Smooth muscle cell (in vitro differentiated cells): ENCODE data around the gene ALDH8A1. TPM values are rescaled to one million over a fixed set of nuclear protein-coding genes. Genes with fewer than 3 reads are reported as not detected.

Source experiments
- DNase-seq: peaks from one replicate; lab custom pipeline; 2025; ENCODE audit not compliant: unreplicated experiment; lab: John Stamatoyannopoulos, UW
- H2AFZ ChIP-seq: fragments of 200-600 bp; sonication (generic); 2 replicates; pipeline ENCODE4 v1.6.0; 2016; ENCODE audit warnings: antibody characterized with exemption, low read depth, mild to moderate bottlenecking
- H3F3A ChIP-seq: fragments of 200-600 bp; sonication (generic); 2 replicates; pipeline ENCODE4 v1.6.0; 2017; ENCODE audit warnings: antibody characterized with exemption, low read depth
- H3K27ac ChIP-seq: fragments of 200-600 bp; sonication (generic); 2 replicates; pipeline ENCODE4 v1.5.1; 2016; ENCODE audit warnings: low read depth, mild to moderate bottlenecking
- H3K27me3 ChIP-seq: fragments of 200-600 bp; sonication (generic); 2 replicates; pipeline ENCODE4 v1.6.1; 2016; ENCODE audit warnings: low read depth, mild to moderate bottlenecking
- H3K36me3 ChIP-seq: fragments of 200-600 bp; sonication (generic); 2 replicates; pipeline ENCODE4 v1.5.1; 2016; ENCODE audit warnings: low read depth
- H3K4me1 ChIP-seq: fragments of 200-600 bp; sonication (generic); 2 replicates; pipeline ENCODE4 v1.5.1; 2016; ENCODE audit warnings: low read depth
- H3K4me2 ChIP-seq: fragments of 200-600 bp; sonication (generic); 2 replicates; pipeline ENCODE4 v1.6.0; 2016; ENCODE audit warnings: mild to moderate bottlenecking
- H3K4me3 ChIP-seq: fragments of 200-600 bp; sonication (generic); 2 replicates; pipeline ENCODE4 v1.5.1; 2016; ENCODE audit warnings: mild to moderate bottlenecking
- H3K79me2 ChIP-seq: fragments of 200-600 bp; sonication (generic); 2 replicates; pipeline ENCODE4 v1.6.0; 2016; ENCODE audit warnings: low read depth, mild to moderate bottlenecking
- H3K9ac ChIP-seq: fragments of 200-600 bp; sonication (generic); 2 replicates; pipeline ENCODE4 v1.6.0; 2016; ENCODE audit warnings: low read depth
- H3K9me3 ChIP-seq: fragments of 200-600 bp; sonication (generic); replicated peaks from 2 replicates; pipeline ENCODE4 v1.5.1; 2016; ENCODE audit warnings: low read depth
- H4K20me1 ChIP-seq: fragments of 200-600 bp; sonication (generic); 2 replicates; pipeline ENCODE4 v1.6.0; 2016; ENCODE audit warnings: low read depth
- CTCF ChIP-seq: fragments of 200-600 bp; sonication (generic); IDR thresholded peaks from 2 replicates; pipeline ENCODE4 v1.5.1; 2017; ENCODE audit warnings: borderline replicate concordance, mild to moderate bottlenecking, antibody characterized with exemption; ENCODE audit not compliant: insufficient read depth, poor library complexity, severe bottlenecking
- WGBS: methylation state at CpG from one replicate; pipeline ENCODE4 v1.1.7; 2016; ENCODE audit warnings: low lambda C conversion rate; 5-methylcytosine and 5-hydroxymethylcytosine counted together
- polyA plus RNA-seq: library from polyadenylated mRNA; unstranded; fragments of >200 nt; fragmentation: Nextera tagmentation; extraction: Ambion mirVana; gene quantifications from 2 replicates; pipeline ENCODE4 v1.2.1, GENCODE V29; 2016
- total RNA-seq: library from RNA; depleted of rRNA; stranded (reverse); fragments of >200 nt; gene quantifications from 2 replicates; pipeline ENCODE4 v1.2.3, GENCODE V29; 2014

ALDH8A1 gene
- total and polyA plus RNA-seq, 2 experiments from 2014 or later: 0.64 to 11.2 TPM

- DNase-seq: no peak
- H3F3A ChIP-seq: no peaks in the 10 kb centered on the region
- no peak overlapping the region for H3K4me3 ChIP-seq
- H3K4me2 ChIP-seq: no peak overlapping the region
- H3K79me2 ChIP-seq: no peaks in the 10 kb centered on the region
- H3K9me3 ChIP-seq: no peaks in the 10 kb centered on the region
- no peaks in the 10 kb centered on the region for H3K36me3 ChIP-seq
- 88% methylated on average over 6 of the region's 6 CpGs for WGBS
- no peak overlapping the region for H3K9ac ChIP-seq
- no peak overlapping the region for H3K27ac ChIP-seq
- no peak overlapping the region for H2AFZ ChIP-seq
- H3K27me3 ChIP-seq: no peaks in the 10 kb centered on the region
- H3K4me1 ChIP-seq: no peaks in the 10 kb centered on the region
- H4K20me1 ChIP-seq: no peaks in the 10 kb centered on the region
- TF ChIP-seq CTCF: no peak
Measured at GRCh38 chr6:134928151-134928900, 21.6 kb downstream of the ALDH8A1 start.

GRCh38 chr6:134925800-134926199 is 24.1 kb downstream of the ALDH8A1 start:
- 96% methylated on average over 3 of the region's 3 CpGs for WGBS
- Histone ChIP-seq H3K9me3 (no peaks in the 10 kb centered on the region), H3K4me3 (no peak overlapping the region), H3K9ac (no peak overlapping the region), H3K4me2 (no peak overlapping the region), H3K79me2 (no peaks in the 10 kb centered on the region), H3K36me3 (no peaks in the 10 kb centered on the region), H3F3A (no peaks in the 10 kb centered on the region), H2AFZ (no peak overlapping the region), H4K20me1 (no peaks in the 10 kb centered on the region), H3K4me1 (no peaks in the 10 kb centered on the region), H3K27me3 (no peaks in the 10 kb centered on the region), H3K27ac (no peak overlapping the region)
- TF ChIP-seq CTCF: no peak
- DNase-seq: no peak

GRCh38 chr6:134921721-134922261 is 28.1 kb downstream of the ALDH8A1 start:
- WGBS: 90% methylated on average over 6 of the region's 6 CpGs
- TF ChIP-seq CTCF: no peak
- no peaks in the 10 kb centered on the region for H3K4me1 ChIP-seq
- H4K20me1 ChIP-seq: no peaks in the 10 kb centered on the region
- no peaks in the 10 kb centered on the region for H3K9me3 ChIP-seq
- no peak overlapping the region for H3K27ac ChIP-seq
- H2AFZ ChIP-seq: no peak overlapping the region
- no peak overlapping the region for H3K9ac ChIP-seq
- no peaks in the 10 kb centered on the region for H3K36me3 ChIP-seq
- H3K79me2 ChIP-seq: no peaks in the 10 kb centered on the region
- no peak overlapping the region for H3K4me2 ChIP-seq
- H3F3A ChIP-seq: no peaks in the 10 kb centered on the region
- no peak for DNase-seq
- no peaks in the 10 kb centered on the region for H3K27me3 ChIP-seq
- H3K4me3 ChIP-seq: no peak overlapping the region

GRCh38 chr6:134921276-134921675 is 28.6 kb downstream of the ALDH8A1 start:
- no peaks in the 10 kb centered on the region for H4K20me1 ChIP-seq
- no peaks in the 10 kb centered on the region for H3K79me2 ChIP-seq
- no peak for DNase-seq
- 83% methylated on average over 5 of the region's 5 CpGs for WGBS
- no peaks in the 10 kb centered on the region for H3K4me1 ChIP-seq
- H3F3A ChIP-seq: no peaks in the 10 kb centered on the region
- TF ChIP-seq CTCF: no peak
- no peak overlapping the region for H3K4me2 ChIP-seq
- H3K4me3 ChIP-seq: no peak overlapping the region
- no peaks in the 10 kb centered on the region for H3K36me3 ChIP-seq
- H3K27me3 ChIP-seq: no peaks in the 10 kb centered on the region
- H3K27ac ChIP-seq: no peak overlapping the region
- no peak overlapping the region for H2AFZ ChIP-seq
- H3K9me3 ChIP-seq: no peaks in the 10 kb centered on the region
- H3K9ac ChIP-seq: no peak overlapping the region
